ENCODE data around the gene CFAP77. TPM values are rescaled to one million over a fixed set of nuclear protein-coding genes. Genes with fewer than 3 reads are reported as not detected.

CFAP77 gene
- total and polyA plus RNA-seq, 2 of the 4 experiments (the other 2 are of a cell fraction) = not detected

GRCh38 chr9:132622159-132622558, 212.1 kb downstream of the CFAP77 start:
- H3K56ac ChIP-seq (ENCODE audit: extremely low read depth, insufficient read depth, low read length) = no peak overlapping the region
- peak; percentile 58 for DNase-seq
- dilution Hi-C loops (cut with HindIII; ENCODE audit: low sequenced_read_pairs, unreplicated experiment) (no loop called here), in situ Hi-C loops (cut with MboI; ENCODE audit: low sequenced_read_pairs) (no loop called here), intact Hi-C loops (cut with micrococcal nuclease) (no loop called here)
- H3K14ac ChIP-seq (replicated peaks; ENCODE audit: low read depth, low read length) = no peak overlapping the region
- no peaks in the 10 kb centered on the region; a peak in 1 of 4 replicates for H3K79me1 ChIP-seq (ENCODE audit: low read depth in 1 of 2, low read length in 2 of 2)
- ChIA-PET POLR2A (ENCODE audit: unreplicated experiment) (no interaction called here), CTCF (interaction anchor here (0.5 to 0.6 kb wide), 2 partner anchors 38 to 1936 kb away, joined by 3 to 5 read pairs; no protein-coding TSS in a partner anchor)
- H2AK9ac ChIP-seq (replicated peaks; ENCODE audit: low read depth, low read length, poor library complexity) = peak overlapping the region; percentile 42
- no peak overlapping the region for H3K18ac ChIP-seq (ENCODE audit: low read depth, low read length)
- H3K9ac ChIP-seq (ENCODE audit: low read depth, low read length) = no peak overlapping the region
- H3K9me1 ChIP-seq (ENCODE audit: insufficient read depth, low read length) = no peaks in the 10 kb centered on the region; the same call in 1 of the 2 replicates
- no peak overlapping the region for H3K27ac ChIP-seq (ENCODE audit: insufficient read depth, low read length)
- no peak overlapping the region for H3K4me2 ChIP-seq (ENCODE audit: low read depth, low read length)
- H3K4me3 ChIP-seq (ENCODE audit: insufficient read depth, low read depth, low read length) = no peak overlapping the region
- H2AFZ ChIP-seq (replicated peaks; ENCODE audit: low read length, poor library complexity) = no peak overlapping the region
- H2BK20ac ChIP-seq (ENCODE audit: low read depth, low read length) = no peak overlapping the region
- no peak for ATAC-seq (ENCODE audit: low read depth)
- H4K8ac ChIP-seq (ENCODE audit: low read depth in 2 of 2, low read length in 2 of 2) = no peak overlapping the region
- H3K4ac ChIP-seq (ENCODE audit: low read depth, low read length) = no peak overlapping the region
- WGBS, 2 experiments (ENCODE audit: extremely low coverage in 2 of 2, insufficient read length in 1 of 2) = 66% methylated on average over 3 of the region's 5 CpGs; no CpG with 5 or more reads in 1 of the 2 experiments
- no TSS peak for BruUV-seq (replicated peaks)
- no peaks in the 10 kb centered on the region for H4K20me1 ChIP-seq (ENCODE audit: insufficient read depth, low read length)
- no peak overlapping the region for H3K23ac ChIP-seq (ENCODE audit: low read depth, low read length)
- no peaks in the 10 kb centered on the region for H3K9me3 ChIP-seq (ENCODE audit: control insufficient read depth, insufficient read depth, low read length)
- H3K27me3 ChIP-seq (ENCODE audit: control insufficient read depth, insufficient read depth, low read length) = no peaks in the 10 kb centered on the region
- H2AK5ac ChIP-seq (ENCODE audit: low read depth, low read length) = no peak overlapping the region
- no peak overlapping the region for H4K91ac ChIP-seq (ENCODE audit: insufficient read depth, low read depth, low read length)
- H3K4me1 ChIP-seq (ENCODE audit: control insufficient read depth, insufficient read depth, low read length) = no peaks in the 10 kb centered on the region
- peaks cover 23% of the 10 kb centered on the region for H3K36me3 ChIP-seq (ENCODE audit: control insufficient read depth, insufficient read depth, low read length)
- TF ChIP-seq CEBPB (IDR thresholded peaks at IDR 0.05; ENCODE audit: low read depth, low read length) (no peak), MAFK (IDR thresholded peaks at IDR 0.05; ENCODE audit: low read depth, low read length) (no peak), RAD21 (IDR thresholded peaks at IDR 0.05; ENCODE audit: low read length) (no peak), NFE2L2 (IDR thresholded peaks at IDR 0.05; ENCODE audit: low read depth, low read length) (no peak)
- H4K5ac ChIP-seq (ENCODE audit: low read depth, low read length) = no peak overlapping the region
- H2BK5ac ChIP-seq (ENCODE audit: low read depth, low read length, poor library complexity, severe bottlenecking) = no peak overlapping the region
- H2BK120ac ChIP-seq (ENCODE audit: low read depth, low read length) = no peak overlapping the region
- H2BK15ac ChIP-seq (ENCODE audit: low read depth, low read length) = no peak overlapping the region

Small RNAs within 50 kb of the gene (microRNA-seq; reads per million reads assigned to microRNA genes)
- not detected for gene RNU5D-2P (ENCODE audit: insufficient read depth, insufficient read length)

Small RNAs within 50 kb of the gene (small RNA-seq; reads per million reads assigned to genes)
- 0 to 12.0 (median 0.28) reads per million in 5 experiments for gene RNU5D-2P

Other genes starting within 250 kb of the CFAP77 start
- 0.28 and 0.54 TPM in 2 replicates for gene NTNG2, start 248.2 kb upstream of the CFAP77 start, total RNA-seq (2012; rRNA removed)
- gene NTNG2, start 248.2 kb upstream of the CFAP77 start, polyA plus RNA-seq (2012; rRNA removed) = 0.84 and 1.2 TPM in 2 replicates
- 55.0 and 67.8 TPM in 2 replicates for gene SETX, start 55.2 kb upstream of the CFAP77 start, total RNA-seq (2012; rRNA removed)
- 11.3 and 13.1 TPM in 2 replicates for gene SETX, start 55.2 kb upstream of the CFAP77 start, polyA plus RNA-seq (2012; rRNA removed)
- gene TTF1, start 3.4 kb upstream of the CFAP77 start, total RNA-seq (2012; rRNA removed) = 6.5 and 11.1 TPM in 2 replicates
- 9.5 and 12.0 TPM in 2 replicates for gene TTF1, start 3.4 kb upstream of the CFAP77 start, polyA plus RNA-seq (2012; rRNA removed)
- not detected in 2 replicates for gene BARHL1, start 172.4 kb downstream of the CFAP77 start, total RNA-seq (2012; rRNA removed)
- gene BARHL1, start 172.4 kb downstream of the CFAP77 start, polyA plus RNA-seq (2012; rRNA removed) = not detected in 2 replicates